Erythroblast (primary cell): ENCODE results near the gene HS2ST1.

Source experiments
- DNase-seq, 2 experiments: peaks; one replicate each; lab custom pipeline; 2025; lab: John Stamatoyannopoulos, UW
- GATA1 ChIP-seq: IDR thresholded peaks from 2 replicates; pipeline ENCODE4 v1.6.1; 2011; ENCODE audit warnings: low read depth, mild to moderate bottlenecking, control low read depth, low read length, moderate library complexity
- POLR2A ChIP-seq: IDR thresholded peaks from 2 replicates; pipeline ENCODE4 v1.6.1; 2011; ENCODE audit warnings: mild to moderate bottlenecking, low read length

Gene HS2ST1

GRCh38 chr1:87151500-87152421, 237.3 kb downstream of the HS2ST1 start:
- no peak for TF ChIP-seq POLR2A
- TF ChIP-seq GATA1 = no peak
- DNase-seq = peak; percentile 54 to 55

DNA sequence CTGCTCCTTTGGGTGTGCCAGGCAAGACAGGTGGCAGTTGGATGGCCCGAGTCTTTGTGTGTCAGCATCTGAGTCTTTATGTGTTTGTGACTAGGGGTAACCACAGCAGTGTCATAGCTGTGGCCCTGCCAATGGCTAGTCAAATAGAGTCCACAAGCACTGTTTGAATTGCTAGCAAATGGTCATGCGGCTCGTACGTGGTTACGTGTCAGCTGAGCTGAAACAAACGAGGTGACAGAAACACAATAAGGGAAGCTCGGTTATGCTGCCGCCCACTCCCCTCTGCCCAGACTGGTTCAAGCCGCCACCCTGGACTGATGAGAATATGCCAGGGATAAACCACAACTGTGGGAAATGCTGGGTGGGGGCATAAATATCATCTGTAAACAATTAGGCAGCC, 239.9 kb downstream of the HS2ST1 start:
- no peak for DNase-seq
- no peak for TF ChIP-seq GATA1
- TF ChIP-seq POLR2A = no peak

GRCh38 chr1:87155170-87155569, 240.7 kb downstream of the HS2ST1 start:
- TF ChIP-seq POLR2A (no peak), GATA1 (no peak)
- DNase-seq = no peak

DNA sequence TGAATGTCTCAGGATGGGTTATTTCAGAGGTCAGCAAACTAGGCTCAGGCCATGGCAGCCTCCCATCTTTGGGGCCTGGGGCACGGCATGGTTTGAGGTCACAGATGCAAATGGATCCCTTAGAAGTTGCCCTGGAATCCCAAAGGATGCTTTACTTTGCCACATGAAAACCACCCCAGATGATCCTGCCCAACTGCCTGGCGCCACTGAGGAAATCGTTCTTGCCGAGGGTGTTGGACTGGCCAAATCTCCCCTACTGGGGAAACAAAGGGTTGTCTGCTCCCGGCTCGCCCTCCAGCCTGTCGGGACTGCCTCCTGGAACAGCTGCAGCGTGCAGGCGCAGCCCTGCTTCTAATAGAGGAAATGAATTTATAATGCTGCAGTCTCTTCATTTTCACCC, 241.2 kb downstream of the HS2ST1 start:
- DNase-seq = no peak
- TF ChIP-seq GATA1 = no peak
- TF ChIP-seq POLR2A = no peak

GRCh38 chr1:87156124-87156523, 241.7 kb downstream of the HS2ST1 start:
- DNase-seq = no peak
- no peak for TF ChIP-seq POLR2A

- no peak for DNase-seq
- TF ChIP-seq GATA1 (no peak), POLR2A (no peak)
Observed at GRCh38 chr1:87159378-87159915, 245.0 kb downstream of the HS2ST1 start.
